ENCODE data around the gene CAP2. TPM values are rescaled to one million over a fixed set of nuclear protein-coding genes. Genes with fewer than 3 reads are reported as not detected.

The CAP2 gene
- total and polyA plus RNA-seq, 8 donors = 0.61 to 78.8 (median 4.2) TPM

GRCh38 chr6:17457956-17458355 is 64.6 kb downstream of the CAP2 start:
- H3K27me3 ChIP-seq = no peaks in the 10 kb centered on the region
- 86 to 91% (median 88%) methylated on average over 3 of the region's 3 CpGs for WGBS, 5 donors
- no peaks in the 10 kb centered on the region for H3K36me3 ChIP-seq
- no peak overlapping the region for H3K27ac ChIP-seq
- intact Hi-C loops (cut with DNase I; ENCODE audit: low total_unique reads) = no loop called here
- H3K9me3 ChIP-seq = no peaks in the 10 kb centered on the region
- TF ChIP-seq EP300 (IDR thresholded peaks at IDR 0.05) (no peak), POLR2A (IDR thresholded peaks at IDR 0.05) (no peak), CTCF (IDR thresholded peaks at IDR 0.05) (no peak), POLR2AphosphoS5 (IDR thresholded peaks at IDR 0.05) (no peak)
- no peak for DNase-seq
- H3K4me3 ChIP-seq = no peak overlapping the region
- no peaks in the 10 kb centered on the region for H3K4me1 ChIP-seq

GRCh38 chr6:17458966-17459365 is 65.6 kb downstream of the CAP2 start:
- TF ChIP-seq POLR2AphosphoS5 (IDR thresholded peaks at IDR 0.05) (no peak), POLR2A (IDR thresholded peaks at IDR 0.05) (no peak), EP300 (IDR thresholded peaks at IDR 0.05) (no peak), CTCF (IDR thresholded peaks at IDR 0.05) (no peak)
- no peaks in the 10 kb centered on the region for H3K4me1 ChIP-seq
- H3K36me3 ChIP-seq = no peaks in the 10 kb centered on the region
- 77 to 88% (median 80%) methylated on average over 4 of the region's 4 CpGs for WGBS, 5 donors
- no peak overlapping the region for H3K4me3 ChIP-seq
- intact Hi-C loops (cut with DNase I; ENCODE audit: low total_unique reads) = no loop called here
- no peak overlapping the region for H3K27ac ChIP-seq
- DNase-seq = no peak
- no peaks in the 10 kb centered on the region for H3K9me3 ChIP-seq
- H3K27me3 ChIP-seq = no peaks in the 10 kb centered on the region

- WGBS, 5 donors = 90 to 96% (median 94%) methylated on average over 5 of the region's 5 CpGs
- no peak for DNase-seq
- TF ChIP-seq CTCF (IDR thresholded peaks at IDR 0.05) (no peak), POLR2AphosphoS5 (IDR thresholded peaks at IDR 0.05) (no peak), POLR2A (IDR thresholded peaks at IDR 0.05) (no peak), EP300 (IDR thresholded peaks at IDR 0.05) (no peak)
- Histone ChIP-seq H3K4me3 (no peak overlapping the region), H3K4me1 (no peaks in the 10 kb centered on the region), H3K9me3 (no peaks in the 10 kb centered on the region), H3K27me3 (no peaks in the 10 kb centered on the region), H3K36me3 (peaks cover 0 to 6% (median 3%) of the 10 kb centered on the region in 4 donors), H3K27ac (no peak overlapping the region)
- intact Hi-C loops (cut with DNase I; ENCODE audit: low total_unique reads) = no loop called here
Measured at GRCh38 chr6:17460862-17461261, 67.5 kb downstream of the CAP2 start.

- Histone ChIP-seq H3K36me3 (peaks cover 0 to 14% (median 3%) of the 10 kb centered on the region in 4 donors), H3K4me1 (peaks cover 0 to 23% (median 13%) of the 10 kb centered on the region in 4 donors), H3K9me3 (no peaks in the 10 kb centered on the region), H3K4me3 (no peak overlapping the region), H3K27ac (no peak overlapping the region), H3K27me3 (no peaks in the 10 kb centered on the region)
- no peak for DNase-seq
- 88 to 92% (median 90%) methylated on average over 5 of the region's 5 CpGs for WGBS, 5 donors
- TF ChIP-seq POLR2AphosphoS5 (IDR thresholded peaks at IDR 0.05) (no peak), CTCF (IDR thresholded peaks at IDR 0.05) (no peak), POLR2A (IDR thresholded peaks at IDR 0.05) (no peak), EP300 (IDR thresholded peaks at IDR 0.05) (no peak)
- intact Hi-C loops (cut with DNase I; ENCODE audit: low total_unique reads) = no loop called here
Measured at GRCh38 chr6:17466147-17466546, 72.8 kb downstream of the CAP2 start.
